HUDEP-2 (cell line): ENCODE data around the gene LRRC39.
"Not testable (repeated sequence)": the region's sequence is repeated elsewhere in the genome, so short reads cannot be mapped to it uniquely, and the experiment has no call there.

Experiments used
- DNase-seq, 76 experiments: peaks; one replicate each; lab custom pipeline; 2025; ENCODE audit not compliant: unreplicated experiment in 76 of 76; lab: John Stamatoyannopoulos, UW

Gene LRRC39

DNA sequence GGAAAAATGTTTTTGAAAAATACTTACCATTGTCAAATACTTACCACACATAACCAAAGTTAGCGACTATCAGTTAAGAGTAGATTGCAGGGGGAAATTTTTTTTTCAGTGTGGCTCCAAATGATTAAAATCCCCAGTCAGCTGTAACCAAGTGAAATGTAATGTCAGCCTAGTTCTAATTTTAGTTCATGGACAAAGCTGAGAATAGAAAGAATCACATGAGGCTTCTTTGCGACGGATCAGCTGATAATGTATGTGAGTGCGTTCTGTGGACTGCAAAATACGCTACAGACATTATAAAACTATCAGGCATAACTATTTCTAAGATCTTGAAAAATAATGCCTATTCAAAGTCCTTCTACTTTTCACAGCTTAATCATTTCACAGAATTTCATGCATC is at the start of gene LRRC39:
Gene LRRC39, minus strand, starts transcription at position 166 of the 400 bp plus-strand sequence. CDS start 9,740 bp downstream, outside the sequence.
- DNase-seq: no peak

DNA sequence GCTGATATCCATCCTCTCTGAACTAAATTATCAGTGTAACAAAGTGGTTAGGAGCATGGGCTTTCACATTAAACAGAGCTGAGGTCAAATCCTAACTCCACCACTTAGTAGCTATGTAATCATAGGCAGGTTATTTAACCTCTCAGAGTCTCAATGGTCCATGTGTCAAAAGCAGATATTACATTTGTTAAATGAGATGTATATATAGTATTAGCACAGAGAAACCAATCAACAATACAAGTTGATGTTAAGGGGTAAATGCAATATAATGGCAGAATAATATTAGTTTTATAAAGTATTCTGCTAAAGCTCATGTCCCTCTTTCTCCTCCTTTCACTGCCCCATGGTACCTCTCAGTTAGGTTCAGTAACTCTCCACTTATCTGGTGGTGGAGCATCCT is 44.4 kb upstream of the LRRC39 start:
- DNase-seq: no peak

DNA sequence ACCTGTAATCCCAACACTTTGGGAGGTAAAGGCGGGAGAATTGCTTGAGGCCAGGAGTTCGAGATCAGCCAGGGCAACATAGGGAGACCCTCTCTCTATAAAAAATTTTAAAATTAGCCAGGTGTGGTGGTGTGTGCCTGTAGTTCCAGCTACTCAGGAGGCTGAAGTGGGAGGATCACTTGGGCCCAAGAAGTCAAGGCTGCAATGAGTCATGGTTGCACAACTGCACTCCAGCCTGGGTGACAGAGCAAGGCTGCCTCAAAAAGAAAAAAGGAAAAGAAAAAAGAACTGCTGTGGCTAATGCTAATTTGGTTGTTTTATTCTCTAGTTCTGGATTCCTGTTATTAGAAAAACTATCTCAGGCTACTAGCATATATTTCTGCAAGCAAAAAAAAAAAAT is 41.8 kb upstream of the LRRC39 start:
- DNase-seq: no peak

DNA sequence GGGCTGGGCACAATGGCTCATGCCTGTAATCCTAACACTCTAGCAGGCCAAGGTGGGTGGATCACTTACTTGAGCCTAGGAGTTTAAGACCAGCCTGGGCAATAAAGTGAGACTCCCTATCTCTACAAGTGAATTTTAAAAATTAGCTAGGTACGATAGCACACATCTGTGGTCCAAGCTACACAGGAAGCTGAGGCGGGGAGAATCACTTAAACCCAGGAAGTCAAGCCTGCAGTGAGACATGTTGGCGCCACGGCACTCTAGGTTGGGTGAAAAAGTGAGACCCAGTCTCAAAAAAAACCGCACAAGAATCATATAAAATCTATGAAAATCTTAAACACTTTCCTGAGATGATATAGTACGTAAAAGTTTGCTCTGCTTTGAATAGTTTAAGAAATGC is 41.4 kb upstream of the LRRC39 start:
- no peak for DNase-seq

DNA sequence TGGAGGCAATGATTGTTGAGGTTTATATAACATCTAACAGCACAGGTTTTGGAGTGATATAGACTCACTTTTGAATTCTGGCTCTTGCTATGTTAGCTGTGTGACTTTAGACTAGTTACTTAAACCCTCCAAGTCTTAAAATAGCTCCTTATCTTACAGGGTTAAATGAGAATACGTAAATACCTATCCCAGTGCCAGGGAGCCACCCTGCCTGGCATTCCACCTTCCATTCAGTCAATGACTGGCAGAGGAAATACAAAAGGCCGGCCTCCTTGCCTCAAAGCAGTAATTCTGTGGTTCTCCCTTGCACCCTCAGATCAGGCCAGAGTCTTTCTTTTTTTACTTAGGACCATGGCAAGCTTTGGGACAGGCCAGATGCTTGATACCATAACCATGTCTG is 39.8 kb upstream of the LRRC39 start:
- no peak for DNase-seq

DNA sequence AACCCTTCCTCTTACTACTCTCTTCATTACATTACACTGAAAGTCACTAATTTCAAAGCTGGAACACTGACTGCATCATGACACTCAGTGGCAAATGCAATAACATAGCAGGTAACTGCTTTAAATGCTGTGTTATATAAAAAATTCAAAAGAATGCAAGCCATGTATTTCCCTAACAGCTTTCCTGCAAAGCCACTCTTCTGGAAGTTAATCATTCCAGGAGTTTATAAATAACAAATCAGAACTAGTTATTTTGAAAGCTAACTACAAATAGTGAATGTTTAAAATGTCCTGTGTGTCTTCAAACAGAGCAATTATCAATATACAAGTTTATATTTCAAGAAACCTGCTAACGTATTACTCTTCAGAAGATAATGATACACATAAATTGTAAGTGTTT is 37.0 kb upstream of the LRRC39 start:
- DNase-seq: no peak

DNA sequence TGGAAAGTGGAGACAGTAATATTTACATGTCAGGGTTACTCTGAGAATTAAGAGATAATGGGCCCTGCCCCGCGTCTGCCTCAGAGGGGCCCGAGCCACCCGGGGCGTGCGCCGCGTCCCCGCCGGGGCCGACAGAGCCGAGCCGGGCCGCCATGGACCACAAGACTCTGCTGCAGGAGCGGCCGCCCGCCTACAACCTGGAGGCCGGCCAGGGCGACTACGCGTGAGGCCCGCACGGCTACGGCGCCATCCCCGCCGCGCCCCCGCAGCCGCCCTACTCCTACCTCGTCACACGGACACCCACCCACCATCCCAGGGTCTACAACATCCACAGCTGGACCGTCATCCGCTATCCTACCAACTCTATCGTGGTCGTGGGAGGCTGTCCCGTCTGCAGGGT is 35.1 kb upstream of the LRRC39 start:
- no peak for DNase-seq

DNA sequence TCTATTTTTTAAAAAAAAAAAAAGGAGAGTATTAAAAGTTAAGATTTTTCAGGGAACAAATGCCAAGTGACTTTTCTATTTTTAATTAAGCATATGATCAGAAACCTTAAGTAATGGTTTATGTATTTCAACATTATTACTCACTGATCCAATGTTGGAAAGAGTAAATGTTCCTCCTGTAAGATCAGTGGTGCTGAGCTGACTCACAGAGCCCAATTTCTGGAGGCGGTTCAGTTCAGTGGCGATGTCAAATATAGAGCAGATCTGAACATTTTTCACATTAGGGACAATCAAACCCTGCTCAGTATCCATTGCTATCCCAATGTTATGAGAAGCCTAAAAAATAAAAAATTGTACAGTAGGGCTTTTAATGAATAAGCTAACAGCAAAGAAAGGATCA is 28.2 kb upstream of the LRRC39 start:
- DNase-seq: no peak

DNA sequence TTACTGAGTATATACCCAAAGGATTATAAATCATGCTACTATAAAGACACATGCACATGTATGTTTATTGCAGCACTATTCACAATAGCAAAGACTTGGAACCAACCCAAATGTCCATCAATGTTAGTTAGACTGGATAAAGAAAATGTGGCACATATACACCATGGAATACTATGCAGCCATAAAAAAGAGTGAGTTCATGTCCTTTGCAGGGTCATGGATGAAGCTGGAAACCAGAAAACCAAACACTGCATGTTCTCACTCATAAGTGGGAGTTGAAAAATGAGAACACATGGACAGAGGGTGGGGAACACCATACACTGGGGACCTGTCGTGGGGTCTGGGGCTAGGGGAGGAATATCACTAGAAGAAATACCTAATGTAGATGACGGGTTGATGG is 27.5 kb upstream of the LRRC39 start:
- not testable (repeated sequence) for DNase-seq

DNA sequence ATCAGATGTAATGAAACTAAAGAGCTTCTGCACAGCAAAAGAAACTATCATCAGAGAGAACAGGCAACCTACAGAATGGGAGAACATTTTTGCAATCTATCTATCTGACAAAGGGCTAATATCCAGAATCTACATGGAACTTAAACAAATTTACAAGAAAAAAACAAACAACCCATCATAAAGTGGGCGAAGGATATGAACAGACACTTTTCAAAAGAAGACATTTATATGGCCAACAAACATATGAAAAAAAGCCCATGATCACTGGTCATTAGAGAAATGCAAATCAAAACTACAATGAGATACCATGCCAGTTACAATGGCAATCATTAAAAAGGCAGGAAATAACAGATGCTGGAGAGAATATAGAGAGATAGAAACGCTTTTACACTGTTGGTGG is 27.0 kb upstream of the LRRC39 start:
- DNase-seq: not testable (repeated sequence)

DNA sequence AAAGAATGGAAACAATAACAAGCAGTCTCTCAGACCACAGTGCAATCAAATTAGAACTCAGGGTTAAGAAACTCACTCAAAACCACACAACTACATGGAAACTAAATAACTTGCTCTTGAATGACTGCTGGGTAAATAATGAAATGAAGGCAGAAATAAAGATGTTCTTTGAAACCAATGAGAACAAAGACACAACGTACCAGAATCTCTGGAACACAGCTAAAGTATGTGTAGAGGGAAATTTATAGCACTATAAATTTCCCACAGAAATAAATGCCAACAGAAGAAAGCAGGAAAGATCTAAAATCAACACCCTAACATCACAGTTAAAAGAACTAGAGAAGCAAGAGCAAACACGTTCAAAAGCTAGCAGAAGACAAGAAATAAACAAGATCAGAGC is 24.6 kb upstream of the LRRC39 start:
- not testable (repeated sequence) for DNase-seq

DNA sequence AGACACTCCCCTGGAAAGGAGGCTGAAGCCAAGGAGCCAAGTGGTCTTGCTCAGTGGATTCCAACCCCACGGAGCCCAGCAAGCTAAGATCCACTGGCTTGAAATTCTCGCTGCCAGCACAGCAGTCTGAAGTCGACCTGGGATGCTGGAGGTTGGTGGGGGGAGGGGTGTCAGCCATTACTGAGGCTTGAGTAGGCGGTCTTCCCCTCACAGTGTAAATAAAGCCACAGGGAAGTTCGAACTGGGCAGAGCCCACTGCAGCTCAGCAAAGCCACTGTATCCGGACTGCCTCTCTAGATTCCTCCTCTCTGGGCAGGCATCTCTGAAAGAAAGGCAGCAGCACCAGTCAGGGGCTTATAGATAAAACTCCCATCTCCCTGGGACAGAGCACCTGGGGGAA is 22.0 kb upstream of the LRRC39 start:
- DNase-seq: not testable (repeated sequence)

DNA sequence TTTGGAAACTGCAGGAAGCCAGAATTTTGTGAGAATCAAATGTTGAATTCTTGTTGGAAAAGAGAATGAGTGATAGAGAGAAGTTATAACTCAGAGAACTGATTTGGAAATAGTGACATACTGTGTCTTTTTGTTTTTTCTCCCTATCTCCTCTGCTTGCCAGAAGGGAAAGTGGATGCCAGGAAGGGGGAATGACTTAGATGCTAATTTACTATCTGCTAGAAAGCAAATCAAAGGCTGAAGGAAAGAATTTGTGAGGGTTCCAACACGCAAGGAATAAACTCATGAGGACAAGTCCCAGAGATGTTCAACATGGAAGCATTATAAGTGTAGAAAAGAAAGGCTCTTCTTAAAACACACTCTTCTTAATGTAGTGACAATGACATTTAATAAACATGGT is 20.5 kb upstream of the LRRC39 start:
- DNase-seq: no peak

DNA sequence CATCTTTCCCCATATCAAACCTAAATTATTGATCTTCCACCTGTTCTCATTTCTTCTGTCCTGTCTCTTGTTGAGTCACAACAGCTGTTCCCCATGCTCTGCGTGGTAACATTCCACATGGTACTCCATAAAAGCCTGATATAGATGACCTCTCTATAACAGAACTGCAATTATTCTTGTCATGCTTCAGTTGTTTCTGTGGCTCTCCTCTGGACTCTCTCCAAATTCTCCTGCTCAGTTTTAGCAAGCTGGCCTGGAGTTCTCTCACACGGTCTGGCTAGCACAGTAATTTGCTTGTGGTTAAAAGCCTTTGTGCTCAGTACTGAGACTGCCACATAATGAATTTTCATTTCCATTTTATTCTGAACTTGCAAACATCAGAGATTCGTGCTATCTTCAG is 10.6 kb upstream of the LRRC39 start:
- no peak for DNase-seq

DNA sequence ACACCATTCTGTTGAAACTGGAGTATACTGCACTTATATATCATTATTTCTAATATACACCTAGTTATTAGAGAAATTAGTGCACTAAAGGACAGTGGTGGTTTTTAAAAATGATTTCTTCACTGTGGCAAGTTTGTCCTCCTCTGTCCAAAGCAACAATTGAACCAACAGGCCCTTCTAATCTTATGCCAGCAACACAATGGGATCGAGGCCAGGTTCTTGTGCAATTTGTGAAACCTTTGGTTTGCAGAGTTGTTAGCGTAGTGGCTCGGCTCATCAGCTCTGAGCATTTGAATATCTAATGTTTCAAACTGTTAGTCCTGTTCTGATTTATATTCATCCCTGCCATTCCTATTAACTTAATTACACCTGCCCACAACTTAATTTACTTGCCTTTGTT is 9.9 kb upstream of the LRRC39 start:
- DNase-seq: no peak

DNA sequence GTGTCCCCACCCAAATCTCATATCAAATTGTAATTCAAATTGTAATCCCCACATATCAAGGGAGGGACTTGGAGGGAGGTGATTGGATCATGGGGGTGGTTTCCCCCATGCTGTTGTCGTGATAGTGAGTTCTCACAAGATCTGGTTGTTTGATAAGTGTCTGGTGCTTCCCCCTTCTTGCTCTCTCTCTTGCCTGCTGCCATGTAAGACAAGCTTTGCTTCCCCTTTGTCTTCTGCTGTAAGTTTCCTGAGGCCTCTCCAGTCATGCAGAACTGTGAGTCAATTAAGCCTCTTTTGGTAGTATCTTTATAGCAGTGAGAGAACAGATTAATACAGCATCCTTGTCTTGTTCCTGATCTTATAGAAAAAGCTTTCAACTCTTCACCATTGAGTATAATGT is 6.5 kb upstream of the LRRC39 start:
- peak in 41 of 76 experiments; percentile 1 to 71 (median 17) for DNase-seq

DNA sequence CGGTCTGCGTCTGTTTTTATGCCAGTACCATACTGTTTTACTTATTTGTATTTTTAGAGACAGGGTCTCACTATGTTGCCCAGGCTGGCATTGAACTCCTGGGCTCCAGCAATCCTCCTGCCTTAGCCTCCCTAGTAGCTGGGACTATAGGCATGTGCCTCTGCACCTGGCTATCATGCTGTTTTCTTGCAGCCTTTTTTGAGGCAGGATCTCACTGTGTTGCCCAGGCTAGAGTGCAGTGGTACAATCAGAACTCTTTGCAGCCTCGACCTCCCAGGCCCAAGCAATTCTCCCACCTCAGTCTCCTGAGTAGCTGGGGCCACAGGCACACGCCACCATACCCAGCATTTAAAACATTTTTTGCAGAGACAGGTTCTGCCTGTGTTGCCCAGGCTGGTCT is 5.3 kb upstream of the LRRC39 start:
- DNase-seq: no peak

DNA sequence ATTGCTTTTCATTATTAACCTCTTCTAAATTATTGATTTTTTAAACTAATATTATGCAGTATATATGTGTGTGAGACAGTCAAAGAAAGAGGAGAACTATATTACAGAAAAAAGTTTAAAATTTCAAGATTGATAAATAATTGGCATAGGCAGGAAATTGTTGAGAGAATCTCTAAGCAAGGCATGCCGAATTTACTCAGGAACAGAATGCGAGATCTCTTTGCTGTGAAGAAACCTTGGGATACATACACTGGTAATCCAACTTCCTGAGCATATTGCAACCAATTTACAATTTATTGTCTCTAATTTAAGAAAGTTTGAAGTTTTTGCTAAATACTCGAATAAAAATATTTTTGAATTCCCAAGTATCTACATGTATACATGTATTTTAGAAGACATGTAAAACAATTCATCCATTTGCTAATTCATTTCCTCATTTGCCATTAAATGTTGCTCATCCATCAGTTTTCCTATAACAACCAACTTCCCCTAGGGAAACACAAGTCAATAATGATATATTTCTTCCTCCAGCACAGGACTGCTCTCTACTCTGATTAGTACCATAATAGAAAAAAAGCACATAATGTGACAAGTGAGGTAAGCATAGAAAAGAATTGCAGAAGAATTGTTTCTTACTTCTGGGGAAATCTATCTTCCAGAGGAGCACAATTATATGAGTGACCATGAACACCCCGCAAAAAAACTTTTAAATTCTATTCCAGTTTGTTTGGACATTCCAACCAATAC is 588 bp downstream of the LRRC39 start:
- no peak for DNase-seq

DNA sequence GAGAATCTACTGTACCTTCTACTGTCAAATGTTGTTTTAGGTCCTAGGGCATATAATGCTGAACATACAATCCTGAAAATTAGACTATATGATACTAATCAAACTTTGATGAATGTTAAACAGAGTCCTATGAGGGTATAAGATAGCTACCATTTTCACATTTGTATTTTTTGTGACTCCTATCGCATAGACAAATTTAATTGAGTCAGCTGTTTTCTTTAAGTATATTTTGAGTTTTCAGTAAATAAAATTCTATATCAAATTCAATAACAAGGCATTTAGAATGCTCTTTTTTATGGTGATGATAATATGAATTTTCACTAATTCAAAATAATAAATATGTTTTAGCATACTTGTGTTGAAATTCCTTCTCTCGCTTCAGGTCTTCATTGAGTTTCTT is 10.0 kb downstream of the LRRC39 start:
- no peak for DNase-seq

DNA sequence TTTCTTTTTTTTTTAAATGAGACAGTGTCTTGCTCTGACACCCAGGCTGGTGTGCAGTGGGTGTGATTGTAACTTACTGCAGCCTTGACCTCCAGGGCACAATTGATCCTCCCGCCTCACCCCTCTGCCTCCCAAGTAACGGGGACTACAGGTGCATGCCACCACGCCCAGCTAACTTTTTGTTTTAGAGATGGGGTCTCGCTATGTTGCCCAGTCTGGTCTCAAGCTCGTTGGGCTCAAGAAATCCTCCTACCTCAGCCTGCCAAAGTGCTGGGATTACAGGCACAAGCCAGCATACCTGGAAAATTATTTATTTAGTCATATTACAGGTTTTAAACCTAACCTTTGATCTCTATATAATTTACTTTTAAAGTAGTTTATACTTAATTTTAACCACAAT is 13.4 kb downstream of the LRRC39 start:
- DNase-seq: no peak

DNA sequence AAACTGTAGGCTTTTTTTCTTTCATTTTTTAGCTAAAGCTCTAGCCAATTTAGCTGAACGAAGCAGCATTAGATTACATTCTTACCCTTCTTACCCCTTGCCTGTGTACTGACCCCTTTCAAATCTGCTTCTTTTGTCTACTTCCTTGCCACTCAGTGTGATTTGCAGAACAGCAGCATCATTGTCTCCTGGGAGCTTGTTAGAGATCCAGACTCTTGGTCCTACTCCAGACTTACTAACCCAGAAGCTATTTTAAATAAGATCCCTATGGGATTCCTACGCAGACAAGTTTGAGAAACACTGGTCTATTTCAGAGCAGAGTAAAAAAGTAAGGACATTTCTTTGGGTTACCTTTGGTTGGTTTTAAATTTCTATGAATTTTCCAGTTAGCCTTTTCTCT is 13.8 kb downstream of the LRRC39 start:
- DNase-seq: no peak

DNA sequence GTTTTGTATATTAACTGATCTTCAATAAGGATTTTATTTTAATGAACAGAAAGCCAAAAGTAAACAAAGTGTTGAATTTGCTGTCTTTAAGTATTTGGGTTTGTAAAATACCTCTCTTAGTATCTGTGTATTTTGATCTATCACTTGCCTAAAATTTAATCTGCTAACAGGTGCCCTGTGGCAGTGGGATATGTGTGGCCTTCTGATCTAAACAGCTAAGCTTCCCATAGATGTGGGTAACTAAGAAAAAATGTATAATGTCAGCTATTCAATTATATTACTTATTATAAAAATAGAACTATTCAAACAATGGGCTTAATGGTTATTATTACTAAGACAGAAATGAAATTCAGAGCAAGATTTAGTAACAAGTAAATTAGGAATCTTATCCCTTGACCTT is 15.2 kb downstream of the LRRC39 start:
- no peak for DNase-seq

DNA sequence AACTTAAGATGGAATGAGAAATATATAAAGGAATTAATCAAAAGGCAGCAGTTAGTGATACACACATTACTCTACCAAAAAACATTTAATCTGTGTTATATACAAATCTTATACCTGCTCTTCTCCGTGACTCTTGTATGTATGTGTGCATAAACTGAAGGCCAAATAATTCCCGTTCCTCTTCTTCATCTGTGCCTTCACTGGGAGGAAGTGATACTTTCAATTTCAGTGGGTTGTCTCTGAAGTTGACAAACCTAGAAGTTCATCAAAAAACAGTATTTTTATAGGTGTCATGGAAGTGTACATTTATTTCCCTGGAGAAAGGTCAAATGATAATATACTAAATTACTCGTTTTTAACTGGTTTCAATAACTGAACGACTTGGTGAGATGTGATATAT is 25.8 kb downstream of the LRRC39 start:
- no peak for DNase-seq
